HCT116 (cell line): ENCODE data around the gene MLC1. TPM values are rescaled to one million over a fixed set of nuclear protein-coding genes. Genes with fewer than 3 reads are reported as not detected.

Source experiments
- ATAC-seq: fragments of 200-7000 bp; cut with Tn5 transposase; 2 replicates; pipeline ENCODE4 v1.9.1; 2020; ENCODE audit warnings: mild to moderate bottlenecking, moderate library complexity
- BruUV-seq: library from RNA; stranded (reverse); fragments of 400-500 nt; replicated peaks from 2 replicates; lab custom pipeline; 2021; lab: Mats Ljungman, UMichigan
- CTCF ChIA-PET: fragments of 300-600 bp; sonication (Branson Sonifier 250); formaldehyde crosslinking; loops from one replicate; lab custom pipeline; 2021; ENCODE audit warnings: antibody characterized with exemption; lab: Charles Lee
- POLR2A ChIA-PET: fragments of 300-600, 350-600 bp; sonication (Branson Sonifier 250); formaldehyde crosslinking; loops from one replicate; lab custom pipeline; 2021; ENCODE audit warnings: antibody characterized with exemption; lab: Charles Lee
- RAD21 ChIA-PET, 2 experiments: fragments of 300-600 bp; sonication (Branson Sonifier 250); formaldehyde crosslinking; loops; one replicate each; lab custom pipeline; 2023; ENCODE audit warnings: low total read pairs in 2 of 2; ENCODE audit not compliant: uncharacterized antibody in 2 of 2, unreplicated experiment in 2 of 2, low non-redundant PET in 1 of 2; lab: Charles Lee
- DNase-seq: peaks from one replicate; pipeline ENCODE4 v3.0.0-alpha.2; 2010; ENCODE audit warnings: low read depth, low spot score
- H2AFZ ChIP-seq: fragments of 200-600 bp; shearing (Covaris generic), sonication (generic); 2 replicates; pipeline ENCODE4 v1.6.1; 2017; ENCODE audit warnings: low read depth, mixed run types, mixed read lengths, antibody characterized with exemption, low read length; ENCODE audit not compliant: poor library complexity, severe bottlenecking
- H3K27ac ChIP-seq: 2 replicates; pipeline ENCODE4 v1.5.1; 2012; ENCODE audit warnings: low read depth, low read length
- H3K27me3 ChIP-seq: fragments of 200-600 bp; sonication (generic); 2 replicates; pipeline ENCODE4 v1.6.1; 2016; ENCODE audit warnings: mixed run types, low read length, mixed read lengths; ENCODE audit not compliant: insufficient read depth
- H3K36me3 ChIP-seq, 2 experiments: fragments of 200-500 bp in 1 of 2; fragments of 200-600 bp in 1 of 2; sonication (Bioruptor generic) in 1 of 2; sonication (generic) in 1 of 2; 2 replicates each; pipeline versions ENCODE4 v1.5.1 to v1.6.1; 2014 to 2016; ENCODE audit warnings: low read length in 2 of 2, inconsistent platforms in 1 of 2, mixed read lengths in 1 of 2, mixed run types in 1 of 2; ENCODE audit not compliant: insufficient read depth in 2 of 2, control insufficient read depth in 1 of 2
- H3K4me1 ChIP-seq, 2 experiments: fragments of 200-600 bp in 1 of 2; sonication (generic) in 1 of 2; 2 replicates each; pipeline versions ENCODE4 v1.5.1 to v1.6.1; 2012 to 2017; ENCODE audit warnings: low read length in 2 of 2, inconsistent platforms in 1 of 2, mild to moderate bottlenecking in 1 of 2, mixed read lengths in 1 of 2, mixed run types in 1 of 2, moderate library complexity in 1 of 2; ENCODE audit not compliant: insufficient read depth in 2 of 2, control insufficient read depth in 1 of 2
- H3K4me2 ChIP-seq: fragments of 200-600 bp; sonication (generic); 2 replicates; pipeline ENCODE4 v1.6.1; 2017; ENCODE audit warnings: mixed run types, low read length, mixed read lengths
- H3K4me3 ChIP-seq, 2 experiments: fragments of 200-600 bp in 1 of 2; sonication (generic) in 1 of 2; replicated peaks in 1 of 2; 2 replicates each; pipeline ENCODE4 v1.5.1; 2011 to 2016; ENCODE audit warnings: low read length in 2 of 2, control low read depth in 1 of 2, low read depth in 1 of 2, mild to moderate bottlenecking in 1 of 2, mixed read lengths in 1 of 2, mixed run types in 1 of 2
- H3K79me2 ChIP-seq: fragments of 200-600 bp; sonication (generic); 2 replicates; pipeline ENCODE4 v1.6.1; 2017; ENCODE audit warnings: mild to moderate bottlenecking, mixed run types, low read length, moderate library complexity, mixed read lengths; ENCODE audit not compliant: insufficient read depth
- H3K9ac ChIP-seq: fragments of 200-600 bp; sonication (generic); 2 replicates; pipeline ENCODE4 v1.6.1; 2016; ENCODE audit warnings: low read length, mixed read lengths
- H3K9me2 ChIP-seq: fragments of 200-600 bp; sonication (generic), shearing (Covaris generic); 2 replicates; pipeline ENCODE4 v1.6.1; 2017; ENCODE audit warnings: mixed run types, mild to moderate bottlenecking, moderate library complexity; ENCODE audit not compliant: insufficient read depth
- H3K9me3 ChIP-seq, 2 experiments: fragments of 200-500 bp in 1 of 2; fragments of 200-600 bp in 1 of 2; sonication (Bioruptor generic) in 1 of 2; sonication (generic) in 1 of 2; 2 replicates each; pipeline ENCODE4 v1.6.1; 2014 to 2017; ENCODE audit warnings: low read length in 2 of 2, mixed read lengths in 2 of 2, inconsistent platforms in 1 of 2, low read depth in 1 of 2, mild to moderate bottlenecking in 1 of 2, mixed run types in 1 of 2, moderate library complexity in 1 of 2; ENCODE audit not compliant: control insufficient read depth in 1 of 2, insufficient read depth in 1 of 2
- H4K20me1 ChIP-seq: fragments of 200-600 bp; sonication (generic), shearing (Covaris generic); 2 replicates; pipeline ENCODE4 v1.6.1; 2017; ENCODE audit warnings: mixed run types, mild to moderate bottlenecking, moderate library complexity; ENCODE audit not compliant: insufficient read depth
- ATF3 ChIP-seq: IDR thresholded peaks from 2 replicates; pipeline ENCODE4 v1.6.1; 2012
- CBX3 ChIP-seq: IDR thresholded peaks from 2 replicates; pipeline ENCODE4 v1.6.1; 2012; ENCODE audit warnings: low read depth
- CEBPB ChIP-seq: IDR thresholded peaks from 2 replicates; pipeline ENCODE4 v1.6.1; 2012; ENCODE audit warnings: low read depth
- EGR1 ChIP-seq: IDR thresholded peaks from 2 replicates; pipeline ENCODE4 v1.6.1; 2012; ENCODE audit warnings: low read depth
- ELF1 ChIP-seq: IDR thresholded peaks from 2 replicates; pipeline ENCODE4 v1.6.1; 2012; ENCODE audit warnings: low read depth, borderline replicate concordance
- EZH2phosphoT487 ChIP-seq: fragments of 200-600 bp; IDR thresholded peaks from 2 replicates; pipeline ENCODE4 v1.6.1; 2018; ENCODE audit warnings: antibody characterized with exemption, borderline replicate concordance
- FOSL1 ChIP-seq: IDR thresholded peaks from 2 replicates; pipeline ENCODE4 v1.6.1; 2012; ENCODE audit warnings: low read depth
- POLR2A ChIP-seq: IDR thresholded peaks from 2 replicates; pipeline ENCODE4 v1.7.0; 2011; ENCODE audit warnings: borderline replicate concordance; ENCODE audit not compliant: insufficient read depth, insufficient read length; ENCODE audit errors: extremely low read depth
- POLR2AphosphoS5 ChIP-seq: IDR thresholded peaks from 2 replicates; pipeline ENCODE4 v1.6.1; 2011; ENCODE audit warnings: mild to moderate bottlenecking, low read depth, low read length, moderate library complexity
- REST ChIP-seq: IDR thresholded peaks from 2 replicates; pipeline ENCODE4 v1.6.1; 2012; ENCODE audit warnings: low read depth
- SIN3A ChIP-seq: IDR thresholded peaks from 2 replicates; pipeline ENCODE4 v1.6.1; 2012; ENCODE audit warnings: low read depth
- SP1 ChIP-seq: IDR thresholded peaks from 2 replicates; pipeline ENCODE4 v1.6.1; 2012; ENCODE audit warnings: low read depth
- SRF ChIP-seq: IDR thresholded peaks from 2 replicates; pipeline ENCODE4 v1.6.1; 2012; ENCODE audit warnings: low read depth
- TCF7L2 ChIP-seq: IDR thresholded peaks from 2 replicates; pipeline ENCODE4 v1.7.0; 2011; ENCODE audit warnings: borderline replicate concordance, inconsistent platforms; ENCODE audit not compliant: insufficient read depth, insufficient read length; ENCODE audit errors: extremely low read depth
- YY1 ChIP-seq: IDR thresholded peaks from 2 replicates; pipeline ENCODE4 v1.6.1; 2011; ENCODE audit warnings: low read length, low read depth, moderate library complexity, mild to moderate bottlenecking; ENCODE audit not compliant: insufficient replicate concordance; ENCODE audit errors: extremely low read depth
- ZBTB33 ChIP-seq: IDR thresholded peaks from 2 replicates; pipeline ENCODE4 v1.6.1; 2011; ENCODE audit warnings: mild to moderate bottlenecking, low read length, moderate library complexity; ENCODE audit not compliant: insufficient replicate concordance; ENCODE audit errors: extremely low read depth
- ZFX ChIP-seq: fragments of 450-650 bp; IDR thresholded peaks from 2 replicates; pipeline ENCODE4 v1.6.1; 2017
- ZNF274 ChIP-seq: fragments of 200-500 bp; sonication (Bioruptor generic); IDR thresholded peaks from 2 replicates; pipeline ENCODE4 v1.6.1; 2014; ENCODE audit warnings: mild to moderate bottlenecking, low read depth, low read length, inconsistent platforms
- intact Hi-C: fragments of 100-400 bp; cut with micrococcal nuclease; formaldehyde crosslinking; loops from 2 replicates; pipeline ENCODE4 v1.10.0; 2022
- total RNA-seq: library from RNA; stranded (reverse); gene quantifications from one replicate; pipeline ENCODE4 v1.2.1, GENCODE V29; 2021; ENCODE audit not compliant: unreplicated experiment
- TF ChIP-seq, protein P1 (sequence below): IDR thresholded peaks from 2 replicates; pipeline ENCODE4 v1.6.1; 2012
- TF ChIP-seq, protein P2 (sequence below), 3 experiments: fragments of 200-600 bp in 1 of 3; sonication (generic) in 1 of 3; IDR thresholded peaks in 2 of 3; conservative IDR thresholded peaks in 1 of 3; 2 replicates each; pipeline ENCODE4 v1.5.1; 2012 to 2017; ENCODE audit warnings: low read depth in 2 of 3, low read length in 2 of 3, antibody characterized with exemption in 1 of 3, borderline replicate concordance in 1 of 3, control low read depth in 1 of 3, mild to moderate bottlenecking in 1 of 3, mixed read lengths in 1 of 3, mixed run types in 1 of 3, moderate library complexity in 1 of 3; ENCODE audit not compliant: insufficient read depth in 1 of 3

Gene MLC1
- total RNA-seq, 1 experiment from 2014 or later, result not detected

DNA sequence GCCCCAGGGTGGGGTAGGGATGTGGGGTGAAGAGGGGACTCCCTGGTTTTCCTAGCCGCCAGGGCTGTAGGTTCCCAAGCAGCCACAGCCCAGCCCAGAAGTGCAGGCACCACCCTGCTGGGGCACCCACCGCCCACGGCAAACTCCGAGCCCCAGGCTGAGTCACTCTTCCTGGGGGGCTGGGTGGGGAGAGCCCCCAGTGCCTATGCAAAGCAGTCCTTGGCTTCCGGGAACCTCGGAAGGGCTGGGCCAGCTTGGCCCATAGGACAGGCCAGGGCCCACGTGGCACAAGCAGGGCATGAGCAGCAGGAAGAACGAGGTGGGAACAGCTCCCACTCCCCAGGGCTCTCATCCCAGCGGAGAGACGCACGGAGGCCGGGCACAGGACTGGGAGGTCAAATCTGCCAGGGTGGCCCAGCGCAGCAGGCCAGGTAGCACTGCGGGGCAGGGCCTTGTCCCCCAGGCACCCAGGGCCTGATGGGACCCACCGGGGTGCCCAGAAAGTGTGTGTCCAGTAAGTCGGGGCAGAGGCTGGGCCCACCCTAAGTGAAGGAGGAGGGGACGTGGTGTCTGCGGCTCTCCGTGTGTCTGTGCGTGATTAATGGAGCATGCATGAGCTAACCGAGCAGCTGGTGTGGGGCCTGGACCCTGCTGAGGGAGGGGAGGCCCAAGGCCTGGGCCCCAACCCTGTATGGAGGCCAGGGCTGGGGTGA, 68.1 kb downstream of the MLC1 start:
- H3K36me3 ChIP-seq, result no peaks in the 10 kb centered on the region
- H3K4me3 ChIP-seq, result no peak overlapping the region
- H4K20me1 ChIP-seq, result no peaks in the 10 kb centered on the region
- ChIA-PET POLR2A (no interaction called here), CTCF (no interaction called here), RAD21 (no interaction called here)
- H3K4me2 ChIP-seq, result no peak overlapping the region; the same call in 1 of the 2 replicates
- ATAC-seq, result no peak
- TF ChIP-seq POLR2AphosphoS5, result no peak
- TF ChIP-seq ATF3, result no peak
- TF ChIP-seq CEBPB, result no peak
- TF ChIP-seq EGR1, result no peak
- no peak for TF ChIP-seq SP1
- TF ChIP-seq EZH2phosphoT487, result no peak
- TF ChIP-seq SIN3A, result no peak
- TF ChIP-seq TCF7L2, result no peak
- TF ChIP-seq SRF, result no peak
- TF ChIP-seq REST, result no peak
- TF ChIP-seq CBX3, result no peak
- TF ChIP-seq, protein P1, sequence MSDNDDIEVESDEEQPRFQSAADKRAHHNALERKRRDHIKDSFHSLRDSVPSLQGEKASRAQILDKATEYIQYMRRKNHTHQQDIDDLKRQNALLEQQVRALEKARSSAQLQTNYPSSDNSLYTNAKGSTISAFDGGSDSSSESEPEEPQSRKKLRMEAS, result no peak
- no peak for TF ChIP-seq ZBTB33
- no peak for TF ChIP-seq YY1
- no peak for TF ChIP-seq ZFX
- no peak for TF ChIP-seq ELF1
- TF ChIP-seq FOSL1, result no peak
- TF ChIP-seq, protein P2, sequence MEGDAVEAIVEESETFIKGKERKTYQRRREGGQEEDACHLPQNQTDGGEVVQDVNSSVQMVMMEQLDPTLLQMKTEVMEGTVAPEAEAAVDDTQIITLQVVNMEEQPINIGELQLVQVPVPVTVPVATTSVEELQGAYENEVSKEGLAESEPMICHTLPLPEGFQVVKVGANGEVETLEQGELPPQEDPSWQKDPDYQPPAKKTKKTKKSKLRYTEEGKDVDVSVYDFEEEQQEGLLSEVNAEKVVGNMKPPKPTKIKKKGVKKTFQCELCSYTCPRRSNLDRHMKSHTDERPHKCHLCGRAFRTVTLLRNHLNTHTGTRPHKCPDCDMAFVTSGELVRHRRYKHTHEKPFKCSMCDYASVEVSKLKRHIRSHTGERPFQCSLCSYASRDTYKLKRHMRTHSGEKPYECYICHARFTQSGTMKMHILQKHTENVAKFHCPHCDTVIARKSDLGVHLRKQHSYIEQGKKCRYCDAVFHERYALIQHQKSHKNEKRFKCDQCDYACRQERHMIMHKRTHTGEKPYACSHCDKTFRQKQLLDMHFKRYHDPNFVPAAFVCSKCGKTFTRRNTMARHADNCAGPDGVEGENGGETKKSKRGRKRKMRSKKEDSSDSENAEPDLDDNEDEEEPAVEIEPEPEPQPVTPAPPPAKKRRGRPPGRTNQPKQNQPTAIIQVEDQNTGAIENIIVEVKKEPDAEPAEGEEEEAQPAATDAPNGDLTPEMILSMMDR (IDR thresholded peaks at IDR 0.05 in 2 of 3, conservative IDR thresholded peaks at IDR 0.05 in 1 of 3; ENCODE audit: borderline replicate concordance in 1 of 3, insufficient read depth in 1 of 3, low read depth in 2 of 3, low read length in 2 of 3), result no peak
- TF ChIP-seq POLR2A, result no peak
- no peak for TF ChIP-seq ZNF274
- TF ChIP-seq, all 23 proteins: peak for 0
- no peak overlapping the region for H3K27ac ChIP-seq
- no peaks in the 10 kb centered on the region for H3K79me2 ChIP-seq
- peaks cover 0 to 8% of the 10 kb centered on the region in 2 experiments; a peak in 1 of 4 replicates for H3K4me1 ChIP-seq
- intact Hi-C loops, result no loop called here
- no peak overlapping the region for H3K9ac ChIP-seq
- peaks cover 0 to 6% of the 10 kb centered on the region in 2 experiments; a peak in 1 of 4 replicates for H3K9me3 ChIP-seq
- DNase-seq, result no peak
- H2AFZ ChIP-seq, result no peak overlapping the region
- BruUV-seq, result no TSS peak
- H3K9me2 ChIP-seq, result no peaks in the 10 kb centered on the region
- no peaks in the 10 kb centered on the region for H3K27me3 ChIP-seq
